Skin epidermis (tissue), 12 donors: ENCODE results near the gene FADS1.

Source experiments
- H3K27ac ChIP-seq, 21 experiments: fragments of 200-600 bp; sonication (generic) in 11 of 21; one replicate each; pipeline ENCODE4 v1.5.0; 2020; ENCODE audit warnings: mild to moderate bottlenecking in 3 of 21, inconsistent platforms in 2 of 21, moderate library complexity in 2 of 21
- H3K4me3 ChIP-seq, 7 experiments: fragments of 200-600 bp; sonication (generic) in 2 of 7; one replicate each; pipeline ENCODE4 v1.5.0; 2020; ENCODE audit warnings: inconsistent platforms in 2 of 7, mild to moderate bottlenecking in 2 of 7, moderate library complexity in 1 of 7

The FADS1 gene

GRCh38 chr11:61828629-61829407 lies 12.0 kb upstream of the FADS1 start:
- peak overlapping the region; percentile 29 to 67 (median 44) for H3K4me3 ChIP-seq
- H3K27ac ChIP-seq = peak overlapping the region in 16 of 21 experiments; percentile 4 to 80 (median 62)

- peak overlapping the region; percentile 29 to 67 (median 44) for H3K4me3 ChIP-seq
- peak overlapping the region in 18 of 21 experiments; percentile 4 to 86 (median 62) for H3K27ac ChIP-seq
Observed at GRCh38 chr11:61828379-61828628, 11.5 kb upstream of the FADS1 start.

- peak within 1 kb of the TSS; percentile 29 to 67 (median 44) for H3K4me3 ChIP-seq
- H3K27ac ChIP-seq = peak within 1 kb of the TSS in 19 of 21 experiments; percentile 17 to 86 (median 73)
Observed at GRCh38 chr11:61827571-61828378, 11.0 kb upstream of the FADS1 start, which contains the start of gene FADS2. Gene FADS2 (plus strand): TSS chr11:61828300. CDS start chr11:61828391, 91 bp downstream.

DNA sequence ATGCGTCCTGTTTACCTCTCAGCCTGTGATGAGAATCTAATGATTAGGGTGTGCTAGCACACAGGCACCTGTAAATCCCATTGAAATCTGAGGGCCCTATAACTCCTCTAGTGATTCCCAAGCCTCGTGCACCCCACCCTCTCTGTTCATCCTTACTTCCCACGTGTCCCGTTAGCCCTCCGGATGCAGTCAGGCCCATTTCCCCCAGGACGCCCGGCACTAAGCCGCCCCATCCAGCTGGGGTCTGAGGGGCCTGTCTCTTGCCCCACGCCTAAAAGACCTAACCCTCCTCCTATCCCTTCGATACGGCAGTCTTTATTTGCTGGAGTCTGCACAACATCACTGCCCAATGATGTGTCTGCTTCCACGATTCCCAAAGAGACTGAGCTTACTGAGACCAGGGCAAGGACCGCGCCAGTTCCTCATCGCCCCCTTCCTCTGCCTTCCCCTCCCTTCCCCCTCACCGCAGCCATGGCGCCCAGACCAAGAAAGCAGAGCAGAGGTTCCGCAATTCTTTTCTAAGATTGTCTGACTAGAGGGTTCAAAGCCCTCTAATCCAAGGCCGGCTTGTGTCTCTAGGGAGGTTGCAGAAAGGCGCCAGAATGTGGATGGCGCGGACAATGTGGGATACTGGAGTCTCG lies 10.2 kb upstream of the FADS1 start:
- H3K4me3 ChIP-seq = peak overlapping the region; percentile 29 to 67 (median 44)
- H3K27ac ChIP-seq = peak overlapping the region in 19 of 21 experiments; percentile 17 to 86 (median 73)

DNA sequence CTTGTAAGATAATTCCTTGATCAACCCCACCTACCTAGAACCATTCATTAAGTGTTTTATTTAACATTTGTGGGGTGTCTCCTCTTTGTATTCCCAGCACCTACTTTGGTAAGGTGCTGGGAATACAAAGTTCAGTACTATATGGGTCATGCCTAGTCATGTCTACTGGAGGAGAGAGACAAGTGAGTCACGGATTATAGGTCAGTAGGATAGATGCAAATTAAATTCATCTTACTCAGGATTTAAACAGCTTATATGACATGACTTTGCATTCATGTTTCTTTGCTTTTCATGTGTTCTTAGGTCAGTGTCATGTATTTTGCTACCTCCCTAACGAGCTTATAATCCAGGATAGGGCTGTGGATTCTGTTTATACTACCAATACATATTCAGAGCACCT lies 3.4 kb upstream of the FADS1 start:
- Histone ChIP-seq H3K4me3 (no peak overlapping the region), H3K27ac (peak overlapping the region in 3 of 21 experiments; percentile 41 to 50 (median 46))

GRCh38 chr11:61817471-61818202 lies 834 bp upstream of the FADS1 start:
- H3K27ac ChIP-seq = peak overlapping the region in 14 of 21 experiments; percentile 64 to 94 (median 88)

GRCh38 chr11:61815790-61816735 lies 740 bp downstream of the FADS1 start:
- H3K4me3 ChIP-seq = peak overlapping the region; percentile 50 to 82 (median 53)

More at GRCh38 chr11:61817471-61818202, 834 bp upstream of the FADS1 start:
- H3K4me3 ChIP-seq = peak overlapping the region in 6 of 7 experiments; percentile 50 to 82 (median 56)

DNA sequence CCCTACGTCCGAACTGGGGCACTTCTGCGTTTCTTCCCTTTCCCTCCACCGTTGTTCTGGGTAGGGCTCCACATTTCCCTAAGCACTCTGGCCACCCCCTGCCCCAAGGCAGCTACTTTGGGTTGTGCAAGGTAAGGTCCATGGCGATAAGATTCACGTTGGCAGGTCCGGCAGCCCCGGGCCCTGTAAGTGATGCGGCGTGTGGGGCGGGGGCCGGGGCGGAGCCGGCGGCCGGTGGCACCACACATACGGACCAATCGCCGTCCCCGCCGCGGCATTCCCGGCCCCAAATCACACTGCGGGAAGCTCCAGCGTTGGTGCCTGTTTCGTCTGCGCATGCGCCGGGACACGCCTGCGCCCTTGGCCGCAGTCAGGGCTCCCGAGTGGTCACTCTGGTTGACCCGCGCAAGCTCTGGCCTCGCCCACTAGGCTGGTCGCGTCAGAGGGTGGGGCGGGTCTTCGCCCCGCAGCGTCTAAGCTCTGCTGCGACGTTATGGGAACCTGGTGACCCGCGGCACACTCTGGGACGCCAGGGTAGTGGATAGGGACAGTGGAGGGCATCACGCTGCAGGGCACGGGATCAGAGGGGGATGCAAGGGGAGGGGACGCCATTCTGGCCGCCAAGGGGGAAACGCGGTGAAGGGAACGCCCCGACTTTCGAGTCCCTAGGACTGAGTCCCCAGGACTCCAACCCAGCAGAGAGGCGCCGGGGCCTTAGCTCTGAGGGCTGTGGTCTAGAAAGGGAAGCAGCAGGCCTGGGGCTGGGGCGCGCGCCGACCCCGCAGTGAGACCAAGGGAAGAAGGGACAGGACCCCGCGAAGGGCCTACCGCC lies 1.6 kb downstream of the FADS1 start:
- Histone ChIP-seq H3K4me3 (peak overlapping the region; percentile 50 to 82 (median 53)), H3K27ac (peak overlapping the region; percentile 10 to 96 (median 88))

More at GRCh38 chr11:61815790-61816735, 740 bp downstream of the FADS1 start:
- H3K27ac ChIP-seq = peak overlapping the region; percentile 10 to 96 (median 88)

DNA sequence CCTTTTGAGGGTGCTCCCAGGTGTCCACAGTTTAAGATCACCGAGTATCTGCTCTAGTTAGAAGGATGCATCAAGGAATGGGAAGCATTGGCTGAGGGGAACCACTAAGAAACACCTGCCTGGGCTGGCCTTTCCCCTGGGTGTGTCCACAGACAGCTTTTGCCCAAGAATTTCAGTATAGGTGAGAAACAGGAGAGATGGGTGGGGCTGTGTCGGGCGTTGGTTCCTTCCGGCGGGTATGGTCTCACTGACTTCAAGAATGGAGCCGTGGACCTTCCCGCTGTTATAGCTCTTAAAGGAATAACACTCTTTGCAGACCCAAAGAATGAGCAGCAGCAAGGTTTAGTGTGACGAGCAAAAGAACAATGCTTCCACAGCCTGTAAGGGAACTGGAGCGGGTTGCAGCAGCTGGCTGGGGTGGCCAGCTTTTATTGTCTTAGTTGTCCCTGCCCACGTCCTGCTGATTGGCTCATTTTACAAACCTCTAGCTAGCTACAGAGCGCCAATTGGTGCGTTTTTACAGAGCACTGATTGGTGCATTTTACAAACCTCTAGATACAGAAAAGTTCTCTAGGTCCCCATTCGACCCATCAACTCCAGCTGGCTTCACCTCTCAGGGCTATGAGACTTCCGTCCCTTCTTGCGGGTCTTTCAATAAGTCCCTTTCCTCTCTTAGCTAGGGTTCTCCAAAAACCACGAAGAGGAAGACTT lies 2.4 kb downstream of the FADS1 start:
- peak overlapping the region in 19 of 21 experiments; percentile 27 to 96 (median 88) for H3K27ac ChIP-seq
- peak overlapping the region; percentile 50 to 82 (median 53) for H3K4me3 ChIP-seq

DNA sequence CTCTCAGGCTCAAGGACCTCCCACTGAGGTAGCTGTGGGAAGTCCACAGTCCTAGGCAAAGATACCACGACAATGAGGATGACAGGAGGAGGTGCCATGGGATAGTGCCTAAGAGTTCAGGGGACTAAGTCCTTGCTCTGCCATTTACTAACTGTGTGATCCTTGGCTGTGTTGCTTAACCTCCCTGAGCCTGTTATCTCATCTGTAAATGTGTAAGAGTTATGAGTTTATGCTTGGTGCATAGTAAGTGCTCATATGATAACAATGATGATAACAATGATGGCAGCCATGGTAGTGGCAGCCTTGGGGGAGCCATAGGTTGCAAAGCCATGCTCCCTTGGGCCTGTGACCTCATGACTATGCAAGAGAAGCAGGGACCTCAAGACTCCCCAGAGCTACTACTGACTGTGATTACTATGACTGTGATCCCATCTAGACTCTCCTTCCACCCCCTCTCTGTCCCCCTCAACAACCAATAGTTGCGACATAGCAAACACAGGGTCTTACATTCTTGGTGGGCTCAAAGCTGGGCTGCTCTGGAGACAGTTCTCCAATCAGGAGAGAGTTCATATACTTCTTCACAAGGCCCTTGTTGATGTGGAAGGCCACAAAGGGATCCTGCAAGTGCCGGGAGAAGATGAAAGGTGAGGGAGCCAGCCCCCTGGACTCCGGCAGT lies 3.9 kb downstream of the FADS1 start:
- H3K27ac ChIP-seq = no peak overlapping the region

DNA sequence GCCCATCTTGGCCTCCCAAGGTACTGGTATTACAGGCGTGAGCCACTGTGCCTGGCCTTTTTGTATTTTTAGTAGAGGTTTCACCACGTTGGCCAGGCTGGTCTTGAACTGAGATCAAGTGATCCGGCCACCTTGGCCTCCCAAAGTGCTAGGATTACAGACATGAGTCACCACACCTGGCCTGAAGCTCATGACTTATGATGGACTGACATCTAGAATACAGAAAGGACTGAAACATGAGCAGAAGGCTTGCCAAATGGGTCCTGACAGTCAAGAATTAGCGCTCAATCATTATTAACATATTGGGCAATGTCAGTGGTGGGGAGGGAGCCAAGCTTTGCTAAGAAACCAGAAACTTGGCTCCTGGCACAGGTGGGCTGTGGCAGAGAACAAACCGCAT lies 5.0 kb downstream of the FADS1 start:
- H3K4me3 ChIP-seq = no peak overlapping the region
- H3K27ac ChIP-seq = no peak overlapping the region

More for the DNA sequence above, 3.9 kb downstream of the FADS1 start:
- H3K4me3 ChIP-seq = no peak overlapping the region

- no peak overlapping the region for H3K4me3 ChIP-seq
Observed at GRCh38 chr11:61810671-61811175, 6.1 kb downstream of the FADS1 start.

GRCh38 chr11:61806785-61807184 lies 10.0 kb downstream of the FADS1 start:
- Histone ChIP-seq H3K4me3 (no peak overlapping the region), H3K27ac (no peak overlapping the region)

More at GRCh38 chr11:61810671-61811175, 6.1 kb downstream of the FADS1 start:
- H3K27ac ChIP-seq = no peak overlapping the region

DNA sequence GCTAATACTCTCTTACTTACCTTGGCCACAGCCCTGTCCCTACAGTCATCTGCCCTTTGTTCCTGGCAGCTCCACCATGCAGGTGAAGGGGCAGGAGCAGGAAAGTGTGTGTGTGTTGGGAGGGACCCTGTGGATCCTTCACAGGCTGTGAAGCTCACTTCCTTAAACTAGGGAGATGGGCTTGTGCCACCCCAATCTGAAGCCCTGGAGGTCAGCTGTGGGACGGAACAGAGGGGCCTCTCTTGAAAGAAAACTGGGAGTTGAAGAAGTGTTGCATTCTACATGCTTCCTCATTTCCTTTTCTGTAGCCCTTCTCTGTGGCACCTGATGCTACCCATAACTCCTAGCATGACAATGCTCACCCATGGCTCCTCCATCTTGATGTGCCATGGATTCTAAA lies 11.7 kb downstream of the FADS1 start:
- H3K4me3 ChIP-seq = no peak overlapping the region
- no peak overlapping the region for H3K27ac ChIP-seq

DNA sequence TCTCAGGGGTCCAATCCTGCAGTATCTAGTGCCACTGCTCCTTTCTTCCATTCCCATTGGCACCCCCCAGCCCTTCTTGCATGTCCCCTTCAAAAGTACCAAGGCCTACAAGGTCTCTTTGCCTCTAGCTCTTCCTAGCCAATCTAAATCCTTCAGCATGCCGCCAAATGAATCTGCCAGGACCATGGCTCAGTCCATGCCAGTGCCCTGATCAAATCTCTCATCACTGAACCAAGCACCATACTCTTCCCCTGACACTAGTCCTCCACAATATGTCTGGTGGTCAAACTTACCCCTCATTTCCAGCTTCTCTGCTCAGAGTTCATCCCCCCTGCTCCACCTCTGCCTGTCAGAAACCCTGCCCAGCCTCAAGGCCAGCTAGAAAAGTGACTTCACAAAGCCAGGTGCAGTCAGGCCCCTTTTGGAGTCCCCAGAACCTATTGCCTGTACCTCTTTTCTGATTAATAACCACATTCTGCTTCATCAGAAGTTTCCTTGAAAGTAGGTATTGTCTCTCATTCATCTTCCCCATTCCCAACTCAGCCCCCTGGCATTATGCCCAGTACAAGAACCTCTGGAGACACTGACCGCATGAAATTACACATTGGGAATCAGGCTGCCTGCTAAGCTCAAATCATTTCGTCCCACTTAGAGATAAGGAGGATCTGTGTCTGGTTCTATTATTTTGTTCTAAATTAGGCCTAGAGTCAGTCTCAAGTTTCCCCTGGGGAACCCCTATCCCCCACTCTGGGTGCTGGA lies 12.7 kb downstream of the FADS1 start:
- Histone ChIP-seq H3K4me3 (no peak overlapping the region), H3K27ac (no peak overlapping the region)
